HepG2 (cell line): ENCODE results near the gene GATA5. TPM values are rescaled to one million over a fixed set of nuclear protein-coding genes. Genes with fewer than 3 reads are reported as not detected.
A peak's percentile ranks its signal among the peaks of the same experiment; 100 is the strongest.

Source experiments
- HNRNPL ChIP-seq: fragments of 200-400 bp; formaldehyde crosslinking; IDR thresholded peaks from 2 replicates; pipeline ENCODE4 v1.6.1; 2017; ENCODE audit warnings: mild to moderate bottlenecking, low read depth, low read length
- NFATC3 ChIP-seq: sonication (generic); formaldehyde crosslinking; IDR thresholded peaks from 2 replicates; pipeline ENCODE4 v1.5.1; 2020; ENCODE audit warnings: mild to moderate bottlenecking, missing genetic modification reagents
- ZBTB20 ChIP-seq: sonication (generic); formaldehyde crosslinking; IDR thresholded peaks from 2 replicates; pipeline ENCODE4 v1.8.1; 2023; ENCODE audit warnings: missing genetic modification reagents, low read depth, mild to moderate bottlenecking, borderline replicate concordance
- polyA plus RNA-seq, 8 experiments: library from polyadenylated mRNA; depleted of rRNA in 3 of 8; stranded (reverse) in 7 of 8; unstranded in 1 of 8; fragments of >200 nt; fragmentation: Illumina TruSeq in 4 of 8; extraction: Trizol in 4 of 8; gene quantifications; 2 replicates each; pipeline versions ENCODE4 v1.2.1 to v1.2.3, GENCODE V29; 2011 to 2016; ENCODE audit warnings: low read depth in 4 of 8, missing spikeins in 1 of 8, mixed read lengths in 1 of 8; ENCODE audit not compliant: insufficient read depth in 1 of 8
- total RNA-seq, 5 experiments: library from RNA; depleted of rRNA; stranded (reverse); fragments of >200 nt; fragmentation: Illumina TruSeq; extraction: Trizol; gene quantifications; 2 replicates each; pipeline ENCODE4 v1.2.3, GENCODE V29; 2016; ENCODE audit warnings: low read depth in 1 of 5
- TF ChIP-seq, protein P1 (sequence below): sonication (generic); formaldehyde crosslinking; IDR thresholded peaks from 2 replicates; pipeline ENCODE4 v1.5.0; 2020; ENCODE audit warnings: mild to moderate bottlenecking, missing genetic modification reagents
- TF ChIP-seq, protein P2 (sequence below): IDR thresholded peaks from 2 replicates; pipeline ENCODE4 v1.6.1; 2016; ENCODE audit warnings: low read depth, missing genetic modification reagents, missing compliant biosample characterization

The GATA5 gene
- total and polyA plus RNA-seq, 2 of the 13 experiments (the other 11 are each of a cell fraction or from before 2014, with no cell fraction given), result 0.12 to 0.20 TPM

DNA sequence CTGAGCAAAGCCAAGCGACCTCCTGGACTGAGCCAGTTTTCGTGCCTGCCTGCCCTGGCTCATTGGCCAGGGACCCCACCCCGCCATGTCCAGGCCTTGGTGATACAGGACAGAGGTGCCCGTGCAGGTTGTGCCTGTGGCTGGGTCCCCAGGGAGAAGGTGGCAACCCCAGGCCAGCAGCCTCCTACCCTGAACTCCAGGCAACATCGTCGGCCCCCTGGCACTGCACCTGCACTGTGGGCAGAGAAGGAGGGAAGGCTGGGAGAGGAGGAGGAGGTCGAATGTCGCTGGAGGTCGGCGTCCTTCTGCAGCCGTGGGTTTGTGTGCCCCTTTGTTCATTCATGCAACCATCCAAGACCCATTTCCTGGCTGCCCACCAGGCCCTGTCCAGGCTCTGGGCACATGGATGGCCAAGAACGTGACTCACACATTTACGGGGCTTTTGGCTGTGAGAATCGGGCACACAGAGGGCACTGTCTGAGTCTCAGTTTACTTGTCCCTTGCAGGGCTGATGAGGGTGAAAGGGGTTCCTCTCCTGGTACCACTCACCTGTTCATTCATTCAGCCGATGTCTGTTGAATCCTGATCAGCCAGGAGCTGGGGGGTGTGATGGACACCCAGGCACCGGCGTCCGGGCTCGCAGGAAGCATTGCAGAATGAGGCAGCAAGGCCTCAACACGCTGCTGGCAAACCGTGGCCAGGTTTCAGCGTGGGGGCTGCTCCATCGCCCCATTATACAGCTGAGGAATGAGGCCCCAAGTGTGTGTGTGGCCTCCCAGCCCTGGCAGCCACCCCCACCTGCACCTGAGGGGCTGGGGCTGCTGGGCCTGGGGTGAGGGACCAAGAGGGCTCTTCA, 46.1 kb downstream of the GATA5 start (continued):
- TF ChIP-seq, protein P1, sequence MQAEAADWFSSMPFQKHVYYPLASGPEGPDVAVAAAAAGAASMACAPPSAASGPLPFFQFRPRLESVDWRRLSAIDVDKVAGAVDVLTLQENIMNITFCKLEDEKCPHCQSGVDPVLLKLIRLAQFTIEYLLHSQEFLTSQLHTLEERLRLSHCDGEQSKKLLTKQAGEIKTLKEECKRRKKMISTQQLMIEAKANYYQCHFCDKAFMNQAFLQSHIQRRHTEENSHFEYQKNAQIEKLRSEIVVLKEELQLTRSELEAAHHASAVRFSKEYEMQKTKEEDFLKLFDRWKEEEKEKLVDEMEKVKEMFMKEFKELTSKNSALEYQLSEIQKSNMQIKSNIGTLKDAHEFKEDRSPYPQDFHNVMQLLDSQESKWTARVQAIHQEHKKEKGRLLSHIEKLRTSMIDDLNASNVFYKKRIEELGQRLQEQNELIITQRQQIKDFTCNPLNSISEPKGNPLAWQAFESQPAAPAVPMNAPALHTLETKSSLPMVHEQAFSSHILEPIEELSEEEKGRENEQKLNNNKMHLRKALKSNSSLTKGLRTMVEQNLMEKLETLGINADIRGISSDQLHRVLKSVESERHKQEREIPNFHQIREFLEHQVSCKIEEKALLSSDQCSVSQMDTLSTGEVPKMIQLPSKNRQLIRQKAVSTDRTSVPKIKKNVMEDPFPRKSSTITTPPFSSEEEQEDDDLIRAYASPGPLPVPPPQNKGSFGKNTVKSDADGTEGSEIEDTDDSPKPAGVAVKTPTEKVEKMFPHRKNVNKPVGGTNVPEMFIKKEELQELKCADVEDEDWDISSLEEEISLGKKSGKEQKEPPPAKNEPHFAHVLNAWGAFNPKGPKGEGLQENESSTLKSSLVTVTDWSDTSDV (CRISPR knock-in tag), result peak; percentile 59; the same call in 1 of the 2 replicates
- TF ChIP-seq NFATC3 (CRISPR knock-in tag) (no peak), ZBTB20 (CRISPR knock-in tag) (0 out of 2 replicates have a peak, but pooled peaks have one; percentile 19), HNRNPL (peak; percentile 74)
- TF ChIP-seq, protein P2, sequence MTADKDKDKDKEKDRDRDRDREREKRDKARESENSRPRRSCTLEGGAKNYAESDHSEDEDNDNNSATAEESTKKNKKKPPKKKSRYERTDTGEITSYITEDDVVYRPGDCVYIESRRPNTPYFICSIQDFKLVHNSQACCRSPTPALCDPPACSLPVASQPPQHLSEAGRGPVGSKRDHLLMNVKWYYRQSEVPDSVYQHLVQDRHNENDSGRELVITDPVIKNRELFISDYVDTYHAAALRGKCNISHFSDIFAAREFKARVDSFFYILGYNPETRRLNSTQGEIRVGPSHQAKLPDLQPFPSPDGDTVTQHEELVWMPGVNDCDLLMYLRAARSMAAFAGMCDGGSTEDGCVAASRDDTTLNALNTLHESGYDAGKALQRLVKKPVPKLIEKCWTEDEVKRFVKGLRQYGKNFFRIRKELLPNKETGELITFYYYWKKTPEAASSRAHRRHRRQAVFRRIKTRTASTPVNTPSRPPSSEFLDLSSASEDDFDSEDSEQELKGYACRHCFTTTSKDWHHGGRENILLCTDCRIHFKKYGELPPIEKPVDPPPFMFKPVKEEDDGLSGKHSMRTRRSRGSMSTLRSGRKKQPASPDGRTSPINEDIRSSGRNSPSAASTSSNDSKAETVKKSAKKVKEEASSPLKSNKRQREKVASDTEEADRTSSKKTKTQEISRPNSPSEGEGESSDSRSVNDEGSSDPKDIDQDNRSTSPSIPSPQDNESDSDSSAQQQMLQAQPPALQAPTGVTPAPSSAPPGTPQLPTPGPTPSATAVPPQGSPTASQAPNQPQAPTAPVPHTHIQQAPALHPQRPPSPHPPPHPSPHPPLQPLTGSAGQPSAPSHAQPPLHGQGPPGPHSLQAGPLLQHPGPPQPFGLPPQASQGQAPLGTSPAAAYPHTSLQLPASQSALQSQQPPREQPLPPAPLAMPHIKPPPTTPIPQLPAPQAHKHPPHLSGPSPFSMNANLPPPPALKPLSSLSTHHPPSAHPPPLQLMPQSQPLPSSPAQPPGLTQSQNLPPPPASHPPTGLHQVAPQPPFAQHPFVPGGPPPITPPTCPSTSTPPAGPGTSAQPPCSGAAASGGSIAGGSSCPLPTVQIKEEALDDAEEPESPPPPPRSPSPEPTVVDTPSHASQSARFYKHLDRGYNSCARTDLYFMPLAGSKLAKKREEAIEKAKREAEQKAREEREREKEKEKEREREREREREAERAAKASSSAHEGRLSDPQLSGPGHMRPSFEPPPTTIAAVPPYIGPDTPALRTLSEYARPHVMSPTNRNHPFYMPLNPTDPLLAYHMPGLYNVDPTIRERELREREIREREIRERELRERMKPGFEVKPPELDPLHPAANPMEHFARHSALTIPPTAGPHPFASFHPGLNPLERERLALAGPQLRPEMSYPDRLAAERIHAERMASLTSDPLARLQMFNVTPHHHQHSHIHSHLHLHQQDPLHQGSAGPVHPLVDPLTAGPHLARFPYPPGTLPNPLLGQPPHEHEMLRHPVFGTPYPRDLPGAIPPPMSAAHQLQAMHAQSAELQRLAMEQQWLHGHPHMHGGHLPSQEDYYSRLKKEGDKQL (CRISPR knock-in tag), result no peak
